ENCODE measurements around the gene PLPP4. TPM values are rescaled to one million over a fixed set of nuclear protein-coding genes. Genes with fewer than 3 reads are reported as not detected.
A peak's percentile ranks its signal among the peaks of the same experiment; 100 is the strongest.

The PLPP4 gene
- total and polyA plus RNA-seq, 2 donors (not counting 3 experiments of a cell fraction or from before 2014, with no cell fraction given): 15.5 to 36.4 TPM

DNA sequence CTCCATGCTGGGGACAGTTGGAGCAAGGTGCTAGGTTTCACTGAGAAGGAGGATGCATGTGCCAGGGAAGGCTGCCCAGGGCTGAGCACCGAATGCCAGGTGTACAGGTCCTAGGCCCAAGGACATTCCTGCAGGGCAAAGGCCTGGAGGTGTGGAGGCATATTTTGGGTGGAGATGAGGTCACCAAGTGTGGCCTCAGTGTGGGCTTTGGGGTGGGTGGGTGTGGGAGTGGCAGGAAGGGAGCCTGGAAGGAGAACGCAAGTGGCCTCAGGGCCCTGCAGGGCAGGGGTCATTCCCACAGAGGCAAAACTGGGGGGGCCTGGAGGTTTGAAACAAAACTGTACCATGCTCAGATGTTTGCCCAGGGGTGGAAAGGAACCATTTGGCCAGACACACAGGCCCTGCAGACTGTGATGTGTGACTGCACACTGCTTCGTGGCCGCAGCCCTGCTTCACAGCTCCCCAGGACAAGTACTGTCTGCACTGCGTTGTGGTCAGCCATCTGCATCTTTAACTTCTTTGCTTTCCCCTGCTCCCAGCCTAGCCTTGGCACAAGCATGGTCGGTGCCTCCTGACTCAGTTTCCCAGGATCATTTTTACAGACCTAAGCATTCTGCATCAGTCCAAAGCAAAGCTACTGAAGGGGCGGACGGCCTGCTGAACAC is 5.1 kb downstream of the PLPP4 start:
- Histone ChIP-seq H3K9me1 (replicated peaks; ENCODE audit: control insufficient read depth, extremely low read depth, insufficient read depth, low read length) (no peaks in the 10 kb centered on the region), H2AFZ (ENCODE audit: low read depth, low read length) (no peak overlapping the region), H3K79me2 (ENCODE audit: control insufficient read depth, insufficient read depth, low read length) (peaks cover 27% of the 10 kb centered on the region), H3K4me2 (ENCODE audit: insufficient read depth, low read length) (no peak overlapping the region), H3K9me3 (replicated peaks; ENCODE audit: control insufficient read depth, insufficient read depth, low read length) (no peaks in the 10 kb centered on the region), H3K4me3 (replicated peaks in 1 of 3; ENCODE audit: insufficient read depth in 1 of 3, low read depth in 1 of 3, low read length in 3 of 3) (no peak overlapping the region), H4K20me1 (replicated peaks; ENCODE audit: control insufficient read depth, extremely low read depth, insufficient read depth, low read length) (no peaks in the 10 kb centered on the region), H3K27ac (ENCODE audit: insufficient read depth, low read depth, low read length) (peak overlapping the region; percentile 82), H3K36me3 (ENCODE audit: control insufficient read depth in 2 of 2, extremely low read depth in 1 of 2, insufficient read depth in 2 of 2, low read length in 2 of 2) (no peaks in the 10 kb centered on the region), H3K4me1 (ENCODE audit: control insufficient read depth, extremely low read depth, insufficient read depth, low read length) (peaks cover 41% of the 10 kb centered on the region), H3K9ac (replicated peaks; ENCODE audit: extremely low read depth, insufficient read depth, low read length) (no peak overlapping the region), H3K27me3 (ENCODE audit: control insufficient read depth in 2 of 2, insufficient read depth in 2 of 2, low read length in 2 of 2) (no peaks in the 10 kb centered on the region)
- DNase-seq (ENCODE audit: low read depth, low spot score): no peak
- intact Hi-C loops (cut with micrococcal nuclease): no loop called here
- dilution Hi-C loops (cut with MboI; ENCODE audit: extremely low pct_ligation_motif_present, low sequenced_read_pairs): no loop called here
- TF ChIP-seq MYC (IDR thresholded peaks at IDR 0.05; ENCODE audit: low read depth, low read length) (no peak), GATA2 (IDR thresholded peaks at IDR 0.05; ENCODE audit: insufficient read depth, insufficient read length, low read depth, low read length) (no peak), MAX (IDR thresholded peaks at IDR 0.05; ENCODE audit: insufficient read depth, insufficient read length) (no peak), POLR2AphosphoS5 (IDR thresholded peaks at IDR 0.05; ENCODE audit: insufficient read depth, low read depth, low read length) (no peak), POLR2A (IDR thresholded peaks at IDR 0.05; ENCODE audit: low read depth, low read length) (no peak), FOS (IDR thresholded peaks at IDR 0.05; ENCODE audit: borderline replicate concordance, insufficient read depth, low read length) (no peak), JUN (IDR thresholded peaks at IDR 0.05; ENCODE audit: borderline replicate concordance, insufficient read depth, insufficient read length, low read depth) (no peak), EZH2 (IDR thresholded peaks at IDR 0.05; ENCODE audit: borderline replicate concordance, low read depth, low read length, severe bottlenecking) (no peak), CTCF (IDR thresholded peaks at IDR 0.05; ENCODE audit: extremely low read depth in 1 of 2, insufficient read depth in 1 of 2, low read depth in 1 of 2, low read length in 2 of 2) (no peak)
- no TSS peak for BruUV-seq (replicated peaks)
- CTCF ChIA-PET: interaction anchor here (1.4 to 1.5 kb wide), 2 partner anchors 26 to 180 kb away, joined by 3 to 4 read pairs; no protein-coding TSS in a partner anchor
- POLR2A ChIA-PET: no interaction called here
- FAIRE-seq: no peak
